GM06990 (cell line): ENCODE measurements around the gene ROM1.
A peak's percentile ranks its signal among the peaks of the same experiment; 100 is the strongest.

Experiments used
- DNase-seq: peaks from one replicate; pipeline ENCODE4 v3.0.0-alpha.2; 2011; ENCODE audit not compliant: insufficient read length; ENCODE audit errors: extremely low read depth
- H3K27me3 ChIP-seq: replicated peaks from 2 replicates; pipeline ENCODE4 v1.6.0; 2011; ENCODE audit warnings: low read length; ENCODE audit not compliant: control insufficient read depth, insufficient read depth
- H3K36me3 ChIP-seq: 2 replicates; pipeline ENCODE4 v1.5.1; 2011; ENCODE audit warnings: low read length; ENCODE audit not compliant: control insufficient read depth, insufficient read depth
- H3K4me3 ChIP-seq: replicated peaks from 2 replicates; pipeline ENCODE4 v1.5.1; 2011; ENCODE audit warnings: low read depth, mild to moderate bottlenecking, control low read depth, low read length
- CTCF ChIP-seq: IDR thresholded peaks from 2 replicates; pipeline ENCODE4 v1.5.1; 2011; ENCODE audit warnings: low read length, control low read depth, mild to moderate bottlenecking, inconsistent platforms; ENCODE audit not compliant: insufficient read depth, poor library complexity, severe bottlenecking

Gene ROM1

GRCh38 chr11:62595124-62595523 is 17.9 kb upstream of the ROM1 start:
- Histone ChIP-seq H3K36me3 (peaks cover 43% of the 10 kb centered on the region), H3K4me3 (no peak overlapping the region), H3K27me3 (no peaks in the 10 kb centered on the region)
- no peak for TF ChIP-seq CTCF
- DNase-seq = no peak

GRCh38 chr11:62599069-62599696 is 13.9 kb upstream of the ROM1 start:
- H3K27me3 ChIP-seq = no peaks in the 10 kb centered on the region
- peak overlapping the region; percentile 93 for H3K4me3 ChIP-seq
- peaks cover 42% of the 10 kb centered on the region for H3K36me3 ChIP-seq
- DNase-seq = peak; percentile 89
- no peak for TF ChIP-seq CTCF

- peaks cover 36% of the 10 kb centered on the region for H3K36me3 ChIP-seq
- peak overlapping the region; percentile 93 for H3K4me3 ChIP-seq
Measured at GRCh38 chr11:62599901-62600300, 13.2 kb upstream of the ROM1 start.

GRCh38 chr11:62600367-62601121 is 12.5 kb upstream of the ROM1 start:
- H3K27me3 ChIP-seq = no peaks in the 10 kb centered on the region
- DNase-seq = no peak
- H3K36me3 ChIP-seq = peaks cover 31% of the 10 kb centered on the region
- TF ChIP-seq CTCF = no peak
- H3K4me3 ChIP-seq = peak overlapping the region; percentile 93

More at GRCh38 chr11:62599901-62600300, 13.2 kb upstream of the ROM1 start:
- DNase-seq = no peak
- no peaks in the 10 kb centered on the region for H3K27me3 ChIP-seq
- no peak for TF ChIP-seq CTCF

- Histone ChIP-seq H3K36me3 (peaks cover 32% of the 10 kb centered on the region), H3K4me3 (peak overlapping the region; percentile 93), H3K27me3 (no peaks in the 10 kb centered on the region)
- no peak for TF ChIP-seq CTCF
- peak; percentile 74 for DNase-seq
Measured at GRCh38 chr11:62601122-62601371, 12.0 kb upstream of the ROM1 start.
